ENCODE results near the gene ETNK1. TPM values are rescaled to one million over a fixed set of nuclear protein-coding genes. Genes with fewer than 3 reads are reported as not detected.
"Not testable (repeated sequence)": the region's sequence is repeated elsewhere in the genome, so short reads cannot be mapped to it uniquely, and the experiment has no call there.

The ETNK1 gene
- 47.9 TPM for total RNA-seq

GRCh38 chr12:22624870-22625761 is at the start of gene ETNK1:
Gene ETNK1 (plus strand): TSS chr12:22625171. CDS start chr12:22625431, 260 bp downstream.
- DNase-seq: peak; percentile 98

- no peak for DNase-seq
These were observed 48.9 kb upstream of the ETNK1 start for GRCh38 chr12:22576065-22576464.

- no peak for DNase-seq
These were observed 48.5 kb upstream of the ETNK1 start for GRCh38 chr12:22576473-22576872.

- no peak for DNase-seq
These were observed 47.3 kb upstream of the ETNK1 start for GRCh38 chr12:22577667-22578066.

- DNase-seq: no peak
These were observed 46.6 kb upstream of the ETNK1 start for GRCh38 chr12:22578328-22578727.

- DNase-seq: peak; percentile 7
These were observed 36.2 kb upstream of the ETNK1 start for GRCh38 chr12:22588817-22589216.

GRCh38 chr12:22593864-22594263 is 31.1 kb upstream of the ETNK1 start:
- DNase-seq: no peak

GRCh38 chr12:22597539-22597938 is 27.4 kb upstream of the ETNK1 start:
- DNase-seq: not testable (repeated sequence)

GRCh38 chr12:22598141-22598762 is 26.7 kb upstream of the ETNK1 start:
- no peak for DNase-seq

- no peak for DNase-seq
These were observed 26.2 kb upstream of the ETNK1 start for GRCh38 chr12:22598763-22599161.

GRCh38 chr12:22600181-22600580 is 24.8 kb upstream of the ETNK1 start:
- DNase-seq: no peak

GRCh38 chr12:22609501-22609900 is 15.5 kb upstream of the ETNK1 start:
- DNase-seq: no peak

GRCh38 chr12:22610131-22610530 is 14.8 kb upstream of the ETNK1 start:
- DNase-seq: no peak

- DNase-seq: not testable (repeated sequence)
These were observed 12.1 kb upstream of the ETNK1 start for GRCh38 chr12:22612822-22613221.

GRCh38 chr12:22615963-22616501 is 8.9 kb upstream of the ETNK1 start:
- DNase-seq: no peak

GRCh38 chr12:22617630-22618029 is 7.3 kb upstream of the ETNK1 start:
- no peak for DNase-seq

- DNase-seq: no peak
These were observed 462 bp upstream of the ETNK1 start for GRCh38 chr12:22624548-22624869.

GRCh38 chr12:22625762-22626294 is 857 bp downstream of the ETNK1 start:
- peak; percentile 68 for DNase-seq

GRCh38 chr12:22626406-22626805 is 1.4 kb downstream of the ETNK1 start:
- peak; percentile 40 for DNase-seq

GRCh38 chr12:22627371-22627770 is 2.4 kb downstream of the ETNK1 start:
- DNase-seq: peak; percentile 7

- DNase-seq: peak; percentile 12
These were observed 3.3 kb downstream of the ETNK1 start for GRCh38 chr12:22628228-22628627.

GRCh38 chr12:22631863-22632463 is 7.0 kb downstream of the ETNK1 start:
- peak; percentile 21 for DNase-seq

GRCh38 chr12:22634883-22635282 is 9.9 kb downstream of the ETNK1 start:
- no peak for DNase-seq
